WTC11 (cell line): ENCODE results near the gene CIC. TPM values are rescaled to one million over a fixed set of nuclear protein-coding genes. Genes with fewer than 3 reads are reported as not detected.

ENCODE experiments used
- ATAC-seq: fragments of 200-7000 bp; cut with Tn5 transposase; 2 replicates; pipeline ENCODE4 v1.10.0; 2021; ENCODE audit warnings: mild to moderate bottlenecking, moderate library complexity
- CTCF ChIA-PET: fragments of 300-600 bp; sonication (Branson Sonifier 250); formaldehyde crosslinking; loops from one replicate; lab custom pipeline; 2021; ENCODE audit warnings: antibody characterized with exemption; lab: Charles Lee
- POLR2A ChIA-PET: fragments of 350-600 bp; sonication (Branson Sonifier 250); formaldehyde crosslinking; loops from one replicate; lab custom pipeline; 2021; ENCODE audit warnings: antibody characterized with exemption; lab: Charles Lee
- DNase-seq: peaks from one replicate; pipeline ENCODE4 v3.0.0; 2021; ENCODE audit warnings: low spot score
- H3K27ac Mint-ChIP-seq: 2 replicates; pipeline ENCODE4 v1.8.0; 2021; ENCODE audit warnings: mixed read lengths
- H3K27me3 Mint-ChIP-seq: 2 replicates; pipeline ENCODE4 v1.8.0; 2021; ENCODE audit warnings: low read depth, mild to moderate bottlenecking, moderate library complexity, mixed read lengths
- H3K36me3 Mint-ChIP-seq: 2 replicates; pipeline ENCODE4 v1.8.0; 2021; ENCODE audit warnings: mixed read lengths
- H3K4me1 Mint-ChIP-seq: 2 replicates; pipeline ENCODE4 v1.8.0; 2022; ENCODE audit warnings: mixed read lengths
- H3K4me3 Mint-ChIP-seq: 2 replicates; pipeline ENCODE4 v1.8.0; 2021; ENCODE audit warnings: mild to moderate bottlenecking, moderate library complexity, mixed read lengths
- H3K9me3 Mint-ChIP-seq: 2 replicates; pipeline ENCODE4 v1.8.0; 2021; ENCODE audit warnings: mixed read lengths
- ATF1 ChIP-seq: sonication (generic); formaldehyde crosslinking; IDR thresholded peaks from 2 replicates; pipeline ENCODE4 v1.8.1; 2023; ENCODE audit warnings: mild to moderate bottlenecking, moderate library complexity, missing genetic modification reagents
- CBFB ChIP-seq: sonication (generic); formaldehyde crosslinking; IDR thresholded peaks from 2 replicates; pipeline ENCODE4 v1.8.1; 2022; ENCODE audit warnings: mild to moderate bottlenecking, low read depth, missing genetic modification reagents
- CDX4 ChIP-seq: fragments of 250-450 bp; sonication (Bioruptor Pico); IDR thresholded peaks from 2 replicates; pipeline ENCODE4 v1.9.0; 2021; ENCODE audit warnings: moderate library complexity, mild to moderate bottlenecking, inconsistent platforms, borderline replicate concordance
- CREB1 ChIP-seq: sonication (generic); formaldehyde crosslinking; IDR thresholded peaks from 2 replicates; pipeline ENCODE4 v1.8.0; 2023; ENCODE audit warnings: mild to moderate bottlenecking, missing genetic modification reagents
- FOXJ3 ChIP-seq: sonication (generic); formaldehyde crosslinking; IDR thresholded peaks from 2 replicates; pipeline ENCODE4 v1.9.0; 2021; ENCODE audit warnings: missing genetic modification reagents, mild to moderate bottlenecking, borderline replicate concordance
- KAT7 ChIP-seq: sonication (generic); formaldehyde crosslinking; IDR thresholded peaks from 2 replicates; pipeline ENCODE4 v1.8.1; 2023; ENCODE audit warnings: missing genetic modification reagents, mild to moderate bottlenecking, borderline replicate concordance
- MLX ChIP-seq: sonication (generic); formaldehyde crosslinking; IDR thresholded peaks from 2 replicates; pipeline ENCODE4 v1.8.1; 2023; ENCODE audit warnings: mild to moderate bottlenecking, missing genetic modification reagents, moderate library complexity
- NFE2L1 ChIP-seq: sonication (generic); formaldehyde crosslinking; IDR thresholded peaks from 2 replicates; pipeline ENCODE4 v1.8.1; 2023; ENCODE audit warnings: missing genetic modification reagents
- NR1H2 ChIP-seq: sonication (generic); formaldehyde crosslinking; IDR thresholded peaks from 2 replicates; pipeline ENCODE4 v1.9.0; 2021; ENCODE audit warnings: mild to moderate bottlenecking, moderate library complexity, missing genetic modification reagents
- NR2C2 ChIP-seq: sonication (generic); formaldehyde crosslinking; IDR thresholded peaks from 2 replicates; pipeline ENCODE4 v1.8.0; 2022; ENCODE audit warnings: mild to moderate bottlenecking, missing genetic modification reagents
- PREB ChIP-seq: sonication (generic); formaldehyde crosslinking; IDR thresholded peaks from 2 replicates; pipeline ENCODE4 v1.8.1; 2022; ENCODE audit warnings: mild to moderate bottlenecking, missing genetic modification reagents, moderate library complexity, borderline replicate concordance
- SP1 ChIP-seq: sonication (generic); formaldehyde crosslinking; conservative IDR thresholded peaks from 2 replicates; pipeline ENCODE4 v1.8.1; 2022; ENCODE audit warnings: missing genetic modification reagents
- TCF7 ChIP-seq: sonication (generic); formaldehyde crosslinking; IDR thresholded peaks from 2 replicates; pipeline ENCODE4 v1.8.0; 2022; ENCODE audit warnings: mild to moderate bottlenecking, low read depth, missing genetic modification reagents, moderate library complexity
- TEAD1 ChIP-seq: sonication (generic); formaldehyde crosslinking; IDR thresholded peaks from 2 replicates; pipeline ENCODE4 v1.8.0; 2022; ENCODE audit warnings: mild to moderate bottlenecking, missing genetic modification reagents
- ZNF219 ChIP-seq: sonication (generic); formaldehyde crosslinking; IDR thresholded peaks from 2 replicates; pipeline ENCODE4 v1.8.0; 2023; ENCODE audit warnings: missing genetic modification reagents, mild to moderate bottlenecking, borderline replicate concordance
- ZNF281 ChIP-seq: sonication (generic); formaldehyde crosslinking; IDR thresholded peaks from 2 replicates; pipeline ENCODE4 v1.8.0; 2023; ENCODE audit warnings: mild to moderate bottlenecking, missing genetic modification reagents
- ZNF416 ChIP-seq: fragments of 250-450 bp; sonication (Bioruptor Pico); IDR thresholded peaks from 2 replicates; pipeline ENCODE4 v1.9.0; 2021; ENCODE audit warnings: mild to moderate bottlenecking, inconsistent platforms
- ZNF512 ChIP-seq: sonication (generic); formaldehyde crosslinking; IDR thresholded peaks from 2 replicates; pipeline ENCODE4 v1.8.1; 2022; ENCODE audit warnings: missing genetic modification reagents, borderline replicate concordance
- ZNF671 ChIP-seq: fragments of 250-450 bp; sonication (Bioruptor Pico); IDR thresholded peaks from 2 replicates; pipeline ENCODE4 v1.8.0; 2021; ENCODE audit warnings: mild to moderate bottlenecking
- total RNA-seq: library from RNA; stranded (reverse); gene quantifications from 3 replicates; pipeline ENCODE4 v1.2.3, GENCODE V29; 2021

Gene CIC
- total RNA-seq, 1 experiment from 2014 or later: 55.8 TPM

GRCh38 chr19:42344336-42344893 is 75.4 kb downstream of the CIC start:
- no peak for DNase-seq
- H3K36me3 Mint-ChIP-seq: peaks cover 15% of the 10 kb centered on the region
- no peaks in the 10 kb centered on the region for H3K9me3 Mint-ChIP-seq
- CTCF ChIA-PET: interaction anchor here (0.9 to 3.2 kb wide), 7 partner anchors 11 to 79 kb away, joined by 3 to 18 read pairs (median 10); no protein-coding TSS in a partner anchor
- no peaks in the 10 kb centered on the region for H3K4me1 Mint-ChIP-seq
- no peaks in the 10 kb centered on the region for H3K27me3 Mint-ChIP-seq
- TF ChIP-seq CBFB (CRISPR knock-in tag) (no peak), CREB1 (CRISPR knock-in tag) (no peak), NR2C2 (CRISPR knock-in tag) (no peak), ZNF281 (CRISPR knock-in tag) (no peak), KAT7 (CRISPR knock-in tag) (no peak), NFE2L1 (CRISPR knock-in tag) (no peak), TEAD1 (no peak), ZNF416 (no peak), CDX4 (CRISPR knock-in tag) (no peak), MLX (CRISPR knock-in tag) (no peak), ZNF219 (CRISPR knock-in tag) (no peak), PREB (CRISPR knock-in tag) (no peak), SP1 (CRISPR knock-in tag) (no peak), FOXJ3 (no peak), ATF1 (CRISPR knock-in tag) (no peak), ZNF671 (CRISPR knock-in tag) (no peak), NR1H2 (no peak), TCF7 (CRISPR knock-in tag) (no peak), ZNF512 (CRISPR knock-in tag) (no peak)
- TF ChIP-seq, all 79 proteins: peak for 0
- POLR2A ChIA-PET: no interaction called here
- ATAC-seq: no peak
- no peak overlapping the region for H3K27ac Mint-ChIP-seq
- H3K4me3 Mint-ChIP-seq: no peak overlapping the region

Other genes starting within 250 kb of the CIC start
- gene GRIK5, start 199.0 kb upstream of the CIC start, total RNA-seq: 52.3 to 71.3 TPM (median 66.3 TPM) in 3 replicates
- 30.6 to 34.0 TPM (median 33.4 TPM) in 3 replicates for gene ZNF574, start 193.1 kb upstream of the CIC start, total RNA-seq
- gene POU2F2, start 136.8 kb upstream of the CIC start, total RNA-seq: 6.0 to 7.7 TPM (median 6.6 TPM) in 3 replicates
- gene DEDD2, start 51.6 kb upstream of the CIC start, total RNA-seq: 37.7 to 42.0 TPM (median 39.2 TPM) in 3 replicates
- gene ZNF526, start 48.9 kb upstream of the CIC start, total RNA-seq: 16.1 to 18.3 TPM (median 16.4 TPM) in 3 replicates
- gene GSK3A, start 26.6 kb upstream of the CIC start, total RNA-seq: 49.8 to 50.8 TPM (median 49.9 TPM) in 3 replicates
- gene ERF, start 14.1 kb upstream of the CIC start, total RNA-seq: 65.4 to 67.6 TPM (median 65.9 TPM) in 3 replicates
- gene PRR19, start 32.9 kb downstream of the CIC start, total RNA-seq: 3.6 to 5.0 TPM (median 3.7 TPM) in 3 replicates
- gene PAFAH1B3, start 33.4 kb downstream of the CIC start, total RNA-seq: 118 to 126 TPM (median 119 TPM) in 3 replicates
- 6.9 to 7.1 TPM (median 7.0 TPM) in 3 replicates for gene TMEM145, start 44.1 kb downstream of the CIC start, total RNA-seq
- 42.1 to 51.7 TPM (median 51.6 TPM) in 3 replicates for gene MEGF8, start 56.4 kb downstream of the CIC start, total RNA-seq
- gene CNFN, start 121.0 kb downstream of the CIC start, total RNA-seq: 9.6 to 14.8 TPM (median 11.5 TPM) in 3 replicates
- gene LIPE, start 158.1 kb downstream of the CIC start, total RNA-seq: 10.2 to 11.7 TPM (median 11.5 TPM) in 3 replicates
- gene CXCL17, start 173.7 kb downstream of the CIC start, total RNA-seq: not detected in 3 replicates